ENCODE data around the gene ICA1.
"Not testable (repeated sequence)": the region's sequence is repeated elsewhere in the genome, so short reads cannot be mapped to it uniquely, and the experiment has no call there.

DNA sequence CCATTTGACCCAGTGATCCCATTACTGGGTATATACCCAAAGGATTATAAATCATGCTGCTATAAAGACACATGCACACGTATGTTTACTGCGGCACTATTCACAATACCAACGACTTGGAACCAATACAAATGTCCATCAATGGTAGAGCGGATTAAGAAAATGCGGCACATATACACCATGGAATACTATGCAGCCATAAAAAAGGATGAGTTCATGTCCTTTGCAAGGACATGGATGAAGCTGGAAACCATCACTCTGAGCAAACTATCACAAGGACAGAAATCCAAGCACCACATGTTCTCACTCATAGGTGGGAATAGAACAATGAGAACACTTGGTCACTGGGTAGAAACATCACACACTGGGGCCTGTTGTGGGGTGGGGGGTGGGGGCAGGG lies 16.9 kb downstream of the ICA1 start:
- TF ChIP-seq, protein P1, sequence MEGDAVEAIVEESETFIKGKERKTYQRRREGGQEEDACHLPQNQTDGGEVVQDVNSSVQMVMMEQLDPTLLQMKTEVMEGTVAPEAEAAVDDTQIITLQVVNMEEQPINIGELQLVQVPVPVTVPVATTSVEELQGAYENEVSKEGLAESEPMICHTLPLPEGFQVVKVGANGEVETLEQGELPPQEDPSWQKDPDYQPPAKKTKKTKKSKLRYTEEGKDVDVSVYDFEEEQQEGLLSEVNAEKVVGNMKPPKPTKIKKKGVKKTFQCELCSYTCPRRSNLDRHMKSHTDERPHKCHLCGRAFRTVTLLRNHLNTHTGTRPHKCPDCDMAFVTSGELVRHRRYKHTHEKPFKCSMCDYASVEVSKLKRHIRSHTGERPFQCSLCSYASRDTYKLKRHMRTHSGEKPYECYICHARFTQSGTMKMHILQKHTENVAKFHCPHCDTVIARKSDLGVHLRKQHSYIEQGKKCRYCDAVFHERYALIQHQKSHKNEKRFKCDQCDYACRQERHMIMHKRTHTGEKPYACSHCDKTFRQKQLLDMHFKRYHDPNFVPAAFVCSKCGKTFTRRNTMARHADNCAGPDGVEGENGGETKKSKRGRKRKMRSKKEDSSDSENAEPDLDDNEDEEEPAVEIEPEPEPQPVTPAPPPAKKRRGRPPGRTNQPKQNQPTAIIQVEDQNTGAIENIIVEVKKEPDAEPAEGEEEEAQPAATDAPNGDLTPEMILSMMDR (IDR thresholded peaks at IDR 0.05): not testable (repeated sequence)
- not testable (repeated sequence) for TF ChIP-seq POLR2A (IDR thresholded peaks at IDR 0.05)

Measured in body of pancreas (tissue), 4 donors.